Stimulated activated CD8-positive, alpha-beta memory T cell treated with anti-CD3 and anti-CD28 coated beads, Interleukin-2, amount 100 ng/mL, for 48 hours (primary cell): Measurements from ENCODE around the gene TIMM29.
"Not testable (repeated sequence)": the region's sequence is repeated elsewhere in the genome, so short reads cannot be mapped to it uniquely, and the experiment has no call there.

Source experiments
- DNase-seq, 2 donors: peaks; one replicate each; pipeline ENCODE4 v3.0.0-alpha.2; 2020; ENCODE audit warnings: low read depth in 2 of 2

Gene TIMM29

DNA sequence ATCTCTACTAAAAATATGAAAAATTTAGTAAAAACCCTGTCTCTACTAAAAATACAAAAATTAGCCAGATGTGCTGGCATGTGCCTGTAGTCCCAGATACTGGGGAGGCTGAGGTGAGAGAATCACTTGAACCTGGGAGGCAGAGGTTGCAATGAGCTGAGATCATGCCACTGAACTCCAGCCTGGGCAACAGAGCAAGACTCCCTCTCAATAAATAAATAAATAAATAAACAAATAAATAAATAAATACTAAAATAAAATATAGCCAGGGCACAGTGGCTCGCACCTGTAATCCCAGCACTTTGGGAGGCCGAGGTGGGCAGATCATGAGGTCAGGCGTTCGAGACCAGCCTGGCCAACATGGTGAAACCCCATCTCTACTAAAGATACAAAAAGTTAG is 14.8 kb downstream of the TIMM29 start:
- DNase-seq: not testable (repeated sequence)

DNA sequence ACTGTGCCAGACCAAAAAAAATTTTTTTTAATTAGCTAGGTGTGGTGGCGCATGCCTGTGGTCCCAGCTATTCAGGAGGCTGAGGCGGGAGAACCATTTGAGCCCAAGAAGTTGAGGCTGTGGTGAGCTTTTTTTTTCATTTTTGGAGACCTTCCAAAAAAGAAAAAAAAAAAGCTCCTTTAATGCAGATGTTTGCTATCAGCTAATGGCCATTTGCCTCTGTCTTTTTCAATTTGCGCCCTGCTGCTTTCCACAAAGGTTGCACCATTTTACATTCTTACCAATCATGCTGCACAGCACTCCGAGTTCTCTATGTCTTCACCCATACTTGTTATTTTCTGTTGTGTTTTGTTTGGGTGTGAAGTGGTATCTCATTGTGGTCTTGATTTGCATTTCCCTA is 16.7 kb downstream of the TIMM29 start:
- DNase-seq: no peak

DNA sequence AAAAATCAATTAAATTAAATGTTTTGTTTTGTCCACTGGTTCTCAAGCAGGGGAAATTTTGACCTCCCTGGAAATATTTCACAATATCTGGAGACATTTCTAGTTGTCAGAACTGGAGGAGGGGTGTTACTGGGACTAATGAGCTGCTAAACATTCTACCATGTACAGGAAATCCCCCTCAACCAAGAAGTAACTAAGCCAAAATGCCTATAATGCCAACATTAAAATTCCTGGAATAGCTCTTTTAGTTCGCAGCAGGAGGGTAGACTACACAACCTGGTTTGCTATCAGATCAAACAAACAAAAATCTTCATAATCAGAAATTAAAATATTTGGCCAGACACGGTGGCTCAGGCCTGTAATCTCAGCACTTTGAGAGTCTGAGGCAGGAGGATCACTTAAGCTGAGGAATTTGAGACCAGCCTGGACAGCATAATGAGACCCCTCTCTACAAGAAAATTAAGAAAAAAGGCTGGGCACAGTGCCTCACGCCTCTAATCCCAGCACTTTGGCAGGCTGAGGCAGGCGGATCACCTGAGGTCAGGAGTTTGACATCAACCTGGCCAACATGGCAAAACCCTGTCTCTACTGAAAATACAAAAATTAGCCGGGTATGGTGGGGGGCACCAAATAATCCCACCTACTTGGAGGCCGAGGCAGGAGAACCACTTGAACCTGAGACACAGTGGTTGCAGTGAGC is 18.5 kb downstream of the TIMM29 start:
- no peak for DNase-seq

DNA sequence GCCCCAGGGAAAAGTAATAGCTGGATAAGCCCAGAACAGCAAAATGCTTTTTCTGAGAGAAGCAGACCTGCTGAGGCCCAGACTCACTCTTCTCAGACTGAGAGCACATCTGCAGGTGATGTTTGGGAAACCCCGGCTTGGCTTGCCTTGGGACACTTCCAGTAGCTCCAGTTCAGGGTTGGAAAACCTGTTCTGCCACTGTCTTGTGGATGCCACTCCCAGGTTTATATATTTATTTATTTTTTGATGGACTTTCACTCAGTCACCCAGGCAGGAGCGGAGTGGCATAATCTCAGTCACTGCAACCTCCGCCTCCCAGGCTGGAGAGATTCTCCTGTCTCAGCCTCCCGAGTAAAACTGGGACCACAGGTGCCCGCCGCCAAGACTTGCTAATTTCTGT is 24.2 kb downstream of the TIMM29 start:
- no peak for DNase-seq

DNA sequence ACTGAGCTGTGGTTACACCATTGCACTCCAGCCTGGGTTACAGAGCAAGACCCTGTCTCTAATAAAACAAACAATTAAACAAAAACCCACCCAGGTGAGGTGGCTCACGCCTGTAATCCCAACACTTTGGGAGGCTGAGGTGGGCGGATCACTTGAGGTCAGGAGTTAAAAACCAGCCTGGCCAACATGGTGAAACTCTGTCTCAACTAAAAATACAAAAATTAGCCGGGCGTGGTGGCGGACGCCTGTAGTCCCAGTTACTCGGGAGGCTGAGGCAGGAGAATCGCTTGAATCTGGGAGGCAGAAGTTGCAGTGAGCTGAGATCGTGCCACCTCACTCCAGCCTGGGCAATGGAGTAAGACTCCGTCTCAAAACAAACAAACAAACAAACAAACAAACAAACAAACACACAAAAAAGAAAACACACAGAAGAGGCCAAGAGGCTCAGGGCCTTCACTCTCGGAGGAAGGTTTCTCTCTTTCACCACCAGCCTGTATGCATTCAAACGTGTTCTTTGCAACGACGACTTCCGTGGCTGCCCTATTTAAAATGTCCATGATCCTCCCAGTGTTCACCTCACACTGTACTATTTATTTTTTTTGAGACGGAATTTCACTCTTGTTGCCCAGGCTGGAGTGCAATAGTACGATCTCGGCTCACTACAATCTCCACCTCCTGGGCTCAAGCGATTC is 30.8 kb downstream of the TIMM29 start:
- not testable (repeated sequence) for DNase-seq

DNA sequence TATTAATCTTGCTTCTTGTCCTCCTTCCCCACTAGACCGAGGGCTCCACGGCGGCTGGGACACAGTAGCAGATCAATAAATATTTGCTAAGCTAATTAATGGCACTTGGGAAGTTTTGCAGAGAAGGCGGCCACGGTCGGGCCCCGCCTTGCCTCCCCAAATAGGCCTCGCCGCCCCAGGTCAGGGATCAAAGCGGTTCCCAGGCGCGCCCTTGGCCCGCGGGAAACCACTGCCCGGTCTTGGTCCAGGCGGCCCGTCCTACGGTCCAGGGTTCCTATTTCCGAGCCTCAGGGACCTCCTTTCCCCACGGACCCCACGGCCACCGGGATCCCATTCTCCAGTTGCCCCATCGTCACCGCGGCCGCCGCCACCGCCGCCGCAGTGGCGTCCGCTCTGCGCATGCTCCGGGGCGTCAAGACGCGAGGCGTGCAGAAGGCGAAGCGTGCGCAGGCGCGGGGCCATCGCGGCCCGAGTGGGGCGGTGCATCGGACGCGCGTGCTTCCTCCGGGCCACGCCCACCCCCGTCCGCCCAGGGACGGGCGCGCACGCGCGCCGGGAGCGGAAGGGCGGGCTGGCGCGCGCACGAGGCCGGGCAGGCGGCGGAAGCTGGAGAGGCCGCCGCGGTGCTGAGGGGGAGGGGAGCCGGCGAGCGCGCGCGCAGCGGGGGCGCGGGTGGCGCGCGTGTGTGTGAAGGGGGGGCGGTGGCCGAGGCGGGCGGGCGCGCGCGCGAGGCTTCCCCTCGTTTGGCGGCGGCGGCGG is 31.9 kb downstream of the TIMM29 start, which contains the start of gene SMARCA4:
Gene SMARCA4 (plus strand): TSS at position 717 of the 759 bp plus-strand sequence. CDS start 23,122 bp downstream, outside the sequence.
- DNase-seq: peak; percentile 97 to 99

DNA sequence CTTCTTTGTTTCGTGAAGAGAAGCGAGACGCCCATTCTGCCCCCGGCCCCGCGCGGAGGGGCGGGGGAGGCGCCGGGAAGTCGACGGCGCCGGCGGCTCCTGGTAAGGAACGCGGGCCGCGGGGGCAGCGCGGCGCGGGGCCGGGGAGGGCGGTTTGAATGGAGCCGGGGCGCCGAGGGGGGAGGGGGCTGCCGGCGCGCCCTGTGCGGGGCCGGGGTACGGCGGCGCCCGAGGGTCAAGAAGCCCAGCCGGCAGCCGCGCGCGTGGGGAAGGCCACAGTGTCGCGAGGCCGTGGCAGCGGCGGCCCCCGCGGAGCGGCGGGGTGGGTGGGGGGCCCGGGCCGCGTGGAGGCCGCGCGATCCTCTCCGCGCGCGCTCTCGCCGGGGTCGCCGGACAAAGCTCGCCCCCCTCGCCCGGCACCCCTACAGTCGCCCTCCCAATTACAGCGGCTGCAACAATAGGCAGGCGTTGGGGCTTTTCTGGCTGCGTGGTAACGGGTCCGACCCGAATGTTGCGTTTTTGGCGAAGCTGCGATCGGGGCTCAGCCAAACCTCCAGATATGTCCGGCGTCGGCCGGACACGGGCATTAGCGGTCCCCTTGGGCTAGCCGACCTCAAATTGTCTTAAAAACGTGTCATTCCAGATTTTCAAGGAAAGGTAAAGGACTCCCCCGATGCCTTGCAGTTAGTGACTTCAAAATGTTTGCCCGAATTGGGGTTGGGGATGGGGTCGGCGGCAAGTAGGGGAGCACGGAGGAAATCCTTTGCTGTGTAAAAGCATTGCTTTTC is 32.7 kb downstream of the TIMM29 start:
- no peak for DNase-seq

DNA sequence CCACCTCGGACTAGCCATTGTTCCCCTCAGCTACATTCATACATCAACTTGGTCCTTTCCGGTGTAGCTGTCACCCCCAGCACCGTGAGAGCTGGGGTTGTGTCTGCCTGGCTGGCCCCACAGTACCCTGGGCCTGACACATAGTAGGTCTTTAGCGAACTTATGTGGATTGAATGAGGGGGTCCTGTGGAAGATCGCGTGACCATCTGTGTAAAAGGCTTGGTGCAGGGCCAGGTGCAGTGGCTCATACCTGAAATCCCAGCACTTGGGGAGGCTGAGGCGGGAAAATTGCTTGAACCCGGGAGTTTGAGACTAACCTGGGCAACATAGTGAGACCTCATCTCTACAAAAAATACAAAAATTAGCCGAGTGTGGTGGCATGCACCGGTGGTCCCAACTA is 34.3 kb downstream of the TIMM29 start:
- DNase-seq: no peak

DNA sequence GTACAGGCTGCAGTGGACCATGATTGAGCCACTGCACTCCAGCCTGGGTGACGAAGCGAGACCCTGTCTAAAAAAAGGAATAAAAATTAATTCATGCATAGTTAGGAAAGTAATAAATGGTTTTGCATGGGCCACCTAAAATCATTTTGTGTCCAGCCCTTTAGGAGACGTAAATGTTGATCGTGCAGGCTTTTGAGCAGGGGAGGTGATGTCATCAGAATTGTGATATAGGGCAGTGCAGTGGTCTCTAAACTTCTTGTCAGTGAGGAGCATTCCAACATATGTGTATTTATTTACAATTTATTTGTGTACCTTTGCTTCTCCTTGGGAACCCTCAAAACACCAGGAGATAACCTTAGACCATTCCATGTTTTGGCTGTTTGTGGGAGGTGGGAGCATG is 35.3 kb downstream of the TIMM29 start:
- DNase-seq: no peak

DNA sequence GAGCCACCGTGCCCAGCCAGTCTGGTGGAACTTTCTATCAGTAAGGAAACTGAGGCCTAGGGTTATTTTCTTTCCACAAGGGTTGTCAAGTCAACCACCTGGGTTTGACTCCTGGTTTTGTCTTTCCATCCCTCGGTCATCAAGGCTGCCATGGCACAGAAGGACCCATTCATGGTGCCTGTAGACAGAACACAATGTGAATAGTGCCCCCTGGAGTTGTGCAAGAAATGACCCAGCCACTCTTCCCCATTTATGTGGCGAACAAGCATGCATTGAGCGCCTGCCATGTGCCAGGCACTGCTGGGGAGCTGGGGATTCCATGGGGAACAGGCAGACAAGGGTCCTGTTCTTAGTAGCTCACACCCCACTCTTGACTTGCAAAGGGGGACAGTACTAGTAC is 36.3 kb downstream of the TIMM29 start:
- DNase-seq: no peak

DNA sequence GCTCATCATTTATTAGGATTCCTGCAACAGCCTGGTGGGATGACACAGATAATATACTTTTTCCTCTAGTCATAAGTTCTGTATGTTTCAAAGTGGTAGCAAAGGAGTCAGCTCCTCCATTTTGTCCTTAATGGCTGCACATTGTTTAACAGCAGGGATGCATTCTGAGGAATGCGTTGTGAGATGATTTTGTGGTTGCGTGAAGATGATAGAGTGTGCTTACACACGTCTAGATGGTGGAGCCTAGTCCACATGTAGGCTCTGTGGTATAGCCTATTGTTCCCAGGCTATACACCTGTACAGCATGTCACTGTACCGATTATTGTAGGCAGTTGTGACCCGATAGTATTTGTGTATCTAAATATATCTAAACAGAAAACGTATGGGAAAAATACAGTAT is 36.8 kb downstream of the TIMM29 start:
- no peak for DNase-seq

DNA sequence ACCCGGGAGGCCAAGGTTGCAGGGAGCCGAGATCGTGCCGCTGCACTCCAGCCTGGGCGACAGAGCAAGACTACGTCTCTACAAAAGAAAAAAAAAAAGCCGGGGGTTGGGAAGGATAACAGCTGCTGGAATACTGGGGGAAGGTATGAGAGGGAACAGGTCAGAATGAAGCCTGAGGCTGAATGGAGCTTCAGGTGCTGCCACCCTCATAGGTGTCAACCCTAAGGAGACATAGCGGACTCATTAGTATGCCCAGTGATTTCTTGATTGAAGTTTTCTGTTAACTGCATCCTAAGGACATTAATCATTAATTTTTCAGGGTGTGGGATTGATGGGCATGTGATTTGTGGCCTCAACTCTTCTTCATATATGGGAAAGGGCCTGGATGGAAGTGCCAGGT is 38.2 kb downstream of the TIMM29 start:
- no peak for DNase-seq

DNA sequence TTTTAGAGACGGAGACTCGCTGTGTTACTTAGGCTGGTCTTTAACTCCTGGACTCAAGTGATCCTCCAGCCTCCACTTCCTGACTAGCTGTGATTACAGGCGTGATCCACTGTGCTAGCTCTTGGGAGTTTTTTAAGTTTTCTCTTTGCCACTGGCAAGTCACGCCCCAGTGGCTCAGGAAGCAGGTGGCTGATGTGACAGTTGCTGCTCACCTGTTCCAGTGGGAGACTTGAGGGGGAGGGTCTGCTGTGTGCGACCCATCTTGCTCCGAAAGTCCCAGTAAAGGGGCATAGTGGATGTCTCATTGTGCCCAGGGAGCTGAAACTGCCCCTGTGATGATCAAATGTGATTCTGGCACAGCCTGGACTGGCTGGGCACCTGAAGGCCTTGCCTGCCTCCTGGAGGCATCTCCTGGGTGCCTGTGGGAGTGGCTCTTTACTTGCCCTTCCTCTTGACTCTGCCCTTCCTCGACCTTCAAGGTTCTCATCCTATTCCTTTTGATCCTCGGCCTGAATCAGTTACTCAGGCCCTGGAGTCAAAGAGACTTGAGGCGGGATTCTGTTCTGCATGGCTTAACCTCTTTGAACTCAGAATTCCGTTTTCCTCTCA is 40.0 kb downstream of the TIMM29 start:
- DNase-seq: no peak

DNA sequence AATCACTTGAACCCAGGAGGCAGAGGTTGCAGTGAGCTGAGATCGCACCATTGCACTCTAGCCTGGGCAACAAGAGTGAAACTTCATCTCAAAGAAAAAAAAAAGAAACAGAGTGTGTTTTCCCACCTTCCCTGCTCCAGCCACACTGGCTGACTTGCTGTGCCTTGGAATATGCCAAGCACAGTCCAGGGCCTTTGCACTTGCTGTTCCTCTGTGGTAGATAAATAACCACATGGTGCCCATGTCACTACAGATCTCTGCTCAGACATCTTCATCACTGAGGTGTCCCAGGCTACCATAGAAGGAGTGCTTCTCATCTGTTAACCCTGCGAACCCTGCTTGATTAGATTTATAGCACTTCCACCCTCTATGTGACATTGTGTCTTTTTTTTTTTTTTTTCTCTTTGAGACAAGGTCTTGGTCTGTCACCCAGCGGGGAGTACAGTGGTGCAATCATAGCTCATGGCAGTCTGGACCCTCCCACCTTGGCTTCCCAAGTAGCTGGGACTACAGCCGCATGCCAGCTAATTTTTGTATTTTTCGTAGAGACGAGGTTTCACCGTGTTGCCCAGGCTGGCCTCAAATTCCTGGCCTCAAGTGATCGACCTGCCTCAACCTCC is 42.6 kb downstream of the TIMM29 start:
- no peak for DNase-seq

DNA sequence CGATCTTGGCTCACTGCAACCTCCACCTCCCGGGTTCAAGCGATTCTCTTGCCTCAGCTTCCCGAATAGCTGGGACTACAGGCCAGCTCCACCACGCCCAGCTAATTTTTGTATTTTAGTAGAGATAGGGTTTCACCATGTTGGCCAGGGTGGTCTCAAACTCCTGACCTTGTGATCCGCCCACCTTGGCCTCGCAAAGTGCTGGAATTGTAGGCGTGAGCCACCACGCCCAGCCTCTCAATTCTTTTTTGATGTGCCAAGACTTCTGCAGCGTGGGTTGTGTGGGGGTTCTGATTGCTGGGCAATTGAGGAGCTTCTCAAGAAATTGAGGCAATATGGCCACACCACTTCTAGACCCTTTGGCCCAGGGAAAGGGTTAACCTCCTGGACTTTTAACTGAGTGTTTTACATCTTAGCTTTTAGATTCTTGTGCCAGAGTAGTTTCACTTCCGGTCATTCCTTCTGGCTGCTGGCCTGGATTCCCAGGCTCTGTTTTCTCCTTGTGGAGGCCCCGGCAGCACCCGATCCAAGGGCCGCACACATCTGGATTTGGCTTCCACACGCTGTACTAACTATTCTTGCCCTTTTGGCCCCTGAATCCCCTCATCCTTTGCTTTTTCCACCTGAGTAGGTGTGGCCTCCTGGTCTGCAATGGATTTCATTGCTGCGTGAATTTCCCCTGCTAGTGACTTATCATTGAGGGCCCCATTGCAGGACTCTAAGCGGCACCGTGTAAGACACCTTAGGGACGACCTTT is 46.9 kb downstream of the TIMM29 start:
- DNase-seq: no peak

DNA sequence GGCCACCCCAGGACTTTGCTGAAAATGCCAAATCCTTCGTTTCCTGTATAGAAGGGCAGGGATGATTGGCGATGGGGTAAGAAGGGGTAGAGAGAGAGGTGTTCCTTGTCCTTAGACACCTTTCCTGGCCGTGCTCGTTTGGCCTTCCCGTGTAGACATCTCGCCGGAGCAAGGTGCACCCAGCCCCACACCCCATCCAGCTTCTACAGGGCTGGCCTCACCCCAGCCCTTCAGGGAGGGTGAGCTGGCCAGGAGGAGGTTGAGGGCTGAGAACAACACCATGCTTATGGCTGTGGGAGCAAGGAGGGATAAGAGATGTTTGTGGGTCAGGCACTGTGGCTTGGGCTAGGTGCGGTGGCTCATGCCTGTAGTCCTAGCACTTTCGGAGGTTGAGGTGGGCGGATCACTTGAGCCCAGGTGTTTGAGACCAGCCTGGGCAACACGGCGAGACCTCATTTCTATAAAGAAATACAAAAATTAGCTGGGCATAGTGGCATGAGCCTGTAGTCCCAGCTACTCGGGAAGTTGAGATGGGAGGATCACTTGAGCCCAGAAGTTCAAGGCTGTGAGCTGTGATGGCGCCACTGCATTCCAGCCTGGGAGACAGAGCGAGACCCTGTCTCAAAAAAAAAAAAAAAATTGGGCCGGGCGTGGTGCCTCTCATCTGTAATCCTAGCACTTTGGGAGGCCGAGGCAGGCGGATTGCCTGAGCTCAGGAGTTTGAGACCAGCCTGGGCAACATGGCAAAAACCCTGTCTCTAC is 47.7 kb downstream of the TIMM29 start:
- DNase-seq: no peak

DNA sequence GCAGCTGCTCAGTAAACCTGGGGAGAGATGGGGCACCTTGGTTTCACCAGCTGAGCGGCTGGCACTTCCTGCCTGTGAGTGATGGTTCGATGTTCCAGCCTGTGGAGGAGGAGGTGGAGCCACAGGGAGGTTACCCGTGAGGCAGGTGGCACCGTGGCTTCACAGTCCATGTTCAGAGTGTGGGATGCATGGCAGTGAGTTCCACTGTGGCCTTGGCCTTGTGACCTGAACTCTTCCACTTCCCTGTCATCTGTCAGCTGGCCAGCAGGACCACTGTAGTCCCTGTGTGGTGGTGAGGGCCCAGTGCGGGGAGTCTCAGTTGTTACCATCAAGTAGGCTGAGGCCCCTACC is 49.1 kb downstream of the TIMM29 start:
- no peak for DNase-seq
